ENCODE data around the gene SAMD7. TPM values are rescaled to one million over a fixed set of nuclear protein-coding genes. Genes with fewer than 3 reads are reported as not detected.

Gene SAMD7
- total and polyA plus RNA-seq, 9 of the 15 experiments (the other 6 are each of a cell fraction or from before 2014, with no cell fraction given) = not detected

DNA sequence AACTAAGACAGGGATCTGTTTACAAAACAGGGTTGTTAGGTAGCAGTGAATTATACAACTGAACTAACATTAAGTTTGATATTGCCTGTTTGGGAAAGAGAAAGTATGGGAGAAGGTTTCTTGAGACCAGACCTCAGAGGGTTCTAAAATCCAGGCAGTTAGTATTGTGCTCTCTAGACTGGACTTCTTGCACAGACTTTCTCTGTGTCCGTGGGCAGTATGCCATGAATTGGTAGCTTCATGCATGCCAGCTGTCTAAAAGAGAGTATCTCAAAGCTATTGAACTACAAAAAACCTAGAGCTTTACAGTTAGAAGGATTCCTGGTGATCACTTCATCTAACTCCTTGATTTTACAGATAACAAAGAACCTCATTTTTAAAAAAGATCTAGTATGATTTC is 12.5 kb downstream of the SAMD7 start:
- Histone ChIP-seq H3K27ac (ENCODE audit: extremely low read depth, low read depth, low read length) (no peak overlapping the region), H3K36me3 (ENCODE audit: control insufficient read depth, insufficient read depth, low read length) (no peaks in the 10 kb centered on the region), H3K27me3 (ENCODE audit: control insufficient read depth in 2 of 2, insufficient read depth in 2 of 2, low read length in 2 of 2) (no peaks in the 10 kb centered on the region; a peak in 1 of 5 replicates), H3K4me3 (no peak overlapping the region), H3K4me2 (ENCODE audit: insufficient read depth, low read length) (no peak overlapping the region), H3K9me1 (ENCODE audit: control insufficient read depth, insufficient read depth, low read length) (no peaks in the 10 kb centered on the region), H3K79me2 (ENCODE audit: control insufficient read depth, insufficient read depth, low read length) (no peaks in the 10 kb centered on the region), H2AFZ (ENCODE audit: low read depth, low read length) (no peak overlapping the region; the same call in 1 of the 2 replicates), H4K20me1 (replicated peaks; ENCODE audit: control insufficient read depth, insufficient read depth, low read length) (no peaks in the 10 kb centered on the region), H3K9ac (ENCODE audit: insufficient read depth in 1 of 2, low read depth in 2 of 2, low read length in 2 of 2) (no peak overlapping the region), H3K9me3 (replicated peaks; ENCODE audit: control insufficient read depth, insufficient read depth, low read depth, low read length) (no peaks in the 10 kb centered on the region), H3K4me1 (replicated peaks in 1 of 2; ENCODE audit: control insufficient read depth in 2 of 2, insufficient read depth in 2 of 2, low read length in 2 of 2) (0 out of 5 replicates have a peak, but pooled peaks cover 0 to 3% of the 10 kb centered on the region in 2 experiments)
- in situ Hi-C loops (cut with MboI) = no loop called here
- FAIRE-seq (no peak), DNase-seq (ENCODE audit: extremely low read depth in 1 of 4, low spot score in 3 of 4) (no peak), ATAC-seq (no peak)
- intact Hi-C loops (cut with micrococcal nuclease) = no loop called here
- BruUV-seq (replicated peaks) = no TSS peak
- WGBS (ENCODE audit: insufficient coverage, low coverage, missing lambda C conversion rate) = 13% methylated on average over 1 of the region's 1 CpG
- ChIA-PET CTCF (ENCODE audit: low intra/inter-chr PET ratio) (no interaction called here), POLR2A (interaction anchor here (1.1 kb wide), 1 partner anchor 21 kb away, joined by 3 read pairs; no protein-coding TSS in a partner anchor)
- TF ChIP-seq MCM3 (IDR thresholded peaks at IDR 0.05) (no peak), ZNF717 (CRISPR knock-in tag; IDR thresholded peaks at IDR 0.05) (no peak), MAFK (IDR thresholded peaks at IDR 0.05; ENCODE audit: low read length) (no peak), KAT8 (IDR thresholded peaks at IDR 0.05; ENCODE audit: low read depth) (no peak), ZNF830 (CRISPR knock-in tag; IDR thresholded peaks at IDR 0.05) (no peak), XRCC5 (IDR thresholded peaks at IDR 0.05; ENCODE audit: low read depth, low read length) (no peak), HNRNPLL (IDR thresholded peaks at IDR 0.05; ENCODE audit: low read depth, low read length, poor library complexity, severe bottlenecking) (no peak), SNRNP70 (optimal IDR thresholded peaks at IDR 0.05; ENCODE audit: low read depth, low read length) (no peak), CCNT2 (IDR thresholded peaks at IDR 0.05; ENCODE audit: borderline replicate concordance, extremely low read depth, insufficient read length, low read depth, low read length) (no peak), OTX1 (CRISPR knock-in tag; IDR thresholded peaks at IDR 0.05) (no peak)
- TF ChIP-seq, protein P1, sequence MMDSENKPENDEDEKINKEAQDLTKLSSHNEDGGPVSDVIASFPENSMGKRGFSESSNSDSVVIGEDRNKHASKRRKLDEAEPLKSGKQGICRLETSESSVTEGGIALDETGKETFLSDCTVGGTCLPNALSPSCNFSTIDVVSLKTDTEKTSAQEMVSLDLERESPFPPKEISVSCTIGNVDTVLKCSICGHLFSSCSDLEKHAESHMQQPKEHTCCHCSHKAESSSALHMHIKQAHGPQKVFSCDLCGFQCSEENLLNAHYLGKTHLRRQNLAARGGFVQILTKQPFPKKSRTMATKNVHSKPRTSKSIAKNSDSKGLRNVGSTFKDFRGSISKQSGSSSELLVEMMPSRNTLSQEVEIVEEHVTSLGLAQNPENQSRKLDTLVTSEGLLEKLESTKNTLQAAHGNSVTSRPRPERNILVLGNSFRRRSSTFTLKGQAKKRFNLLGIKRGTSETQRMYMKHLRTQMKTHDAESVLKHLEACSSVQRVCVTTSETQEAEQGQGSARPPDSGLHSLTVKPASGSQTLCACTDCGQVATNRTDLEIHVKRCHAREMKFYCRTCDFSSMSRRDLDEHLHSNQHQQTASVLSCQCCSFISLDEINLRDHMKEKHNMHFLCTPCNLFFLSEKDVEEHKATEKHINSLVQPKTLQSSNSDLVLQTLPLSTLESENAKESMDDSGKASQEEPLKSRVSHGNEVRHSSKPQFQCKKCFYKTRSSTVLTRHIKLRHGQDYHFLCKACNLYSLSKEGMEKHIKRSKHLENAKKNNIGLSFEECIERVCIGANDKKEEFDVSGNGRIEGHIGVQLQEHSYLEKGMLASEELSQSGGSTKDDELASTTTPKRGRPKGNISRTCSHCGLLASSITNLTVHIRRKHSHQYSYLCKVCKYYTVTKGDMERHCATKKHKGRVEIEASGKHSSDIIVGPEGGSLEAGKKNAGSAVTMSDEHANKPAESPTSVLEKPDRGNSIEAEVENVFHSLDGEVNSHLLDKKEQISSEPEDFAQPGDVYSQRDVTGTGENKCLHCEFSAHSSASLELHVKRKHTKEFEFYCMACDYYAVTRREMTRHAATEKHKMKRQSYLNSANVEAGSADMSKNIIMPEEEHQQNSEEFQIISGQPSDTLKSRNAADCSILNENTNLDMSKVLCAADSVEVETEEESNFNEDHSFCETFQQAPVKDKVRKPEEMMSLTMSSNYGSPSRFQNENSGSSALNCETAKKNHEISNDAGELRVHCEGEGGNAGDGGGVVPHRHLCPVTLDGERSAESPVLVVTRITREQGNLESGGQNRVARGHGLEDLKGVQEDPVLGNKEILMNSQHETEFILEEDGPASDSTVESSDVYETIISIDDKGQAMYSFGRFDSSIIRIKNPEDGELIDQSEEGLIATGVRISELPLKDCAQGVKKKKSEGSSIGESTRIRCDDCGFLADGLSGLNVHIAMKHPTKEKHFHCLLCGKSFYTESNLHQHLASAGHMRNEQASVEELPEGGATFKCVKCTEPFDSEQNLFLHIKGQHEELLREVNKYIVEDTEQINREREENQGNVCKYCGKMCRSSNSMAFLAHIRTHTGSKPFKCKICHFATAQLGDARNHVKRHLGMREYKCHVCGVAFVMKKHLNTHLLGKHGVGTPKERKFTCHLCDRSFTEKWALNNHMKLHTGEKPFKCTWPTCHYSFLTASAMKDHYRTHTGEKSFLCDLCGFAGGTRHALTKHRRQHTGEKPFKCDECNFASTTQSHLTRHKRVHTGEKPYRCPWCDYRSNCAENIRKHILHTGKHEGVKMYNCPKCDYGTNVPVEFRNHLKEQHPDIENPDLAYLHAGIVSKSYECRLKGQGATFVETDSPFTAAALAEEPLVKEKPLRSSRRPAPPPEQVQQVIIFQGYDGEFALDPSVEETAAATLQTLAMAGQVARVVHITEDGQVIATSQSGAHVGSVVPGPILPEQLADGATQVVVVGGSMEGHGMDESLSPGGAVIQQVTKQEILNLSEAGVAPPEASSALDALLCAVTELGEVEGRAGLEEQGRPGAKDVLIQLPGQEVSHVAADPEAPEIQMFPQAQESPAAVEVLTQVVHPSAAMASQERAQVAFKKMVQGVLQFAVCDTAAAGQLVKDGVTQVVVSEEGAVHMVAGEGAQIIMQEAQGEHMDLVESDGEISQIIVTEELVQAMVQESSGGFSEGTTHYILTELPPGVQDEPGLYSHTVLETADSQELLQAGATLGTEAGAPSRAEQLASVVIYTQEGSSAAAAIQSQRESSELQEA (IDR thresholded peaks at IDR 0.05; ENCODE audit: low read depth) = no peak
- TF ChIP-seq, protein P2, sequence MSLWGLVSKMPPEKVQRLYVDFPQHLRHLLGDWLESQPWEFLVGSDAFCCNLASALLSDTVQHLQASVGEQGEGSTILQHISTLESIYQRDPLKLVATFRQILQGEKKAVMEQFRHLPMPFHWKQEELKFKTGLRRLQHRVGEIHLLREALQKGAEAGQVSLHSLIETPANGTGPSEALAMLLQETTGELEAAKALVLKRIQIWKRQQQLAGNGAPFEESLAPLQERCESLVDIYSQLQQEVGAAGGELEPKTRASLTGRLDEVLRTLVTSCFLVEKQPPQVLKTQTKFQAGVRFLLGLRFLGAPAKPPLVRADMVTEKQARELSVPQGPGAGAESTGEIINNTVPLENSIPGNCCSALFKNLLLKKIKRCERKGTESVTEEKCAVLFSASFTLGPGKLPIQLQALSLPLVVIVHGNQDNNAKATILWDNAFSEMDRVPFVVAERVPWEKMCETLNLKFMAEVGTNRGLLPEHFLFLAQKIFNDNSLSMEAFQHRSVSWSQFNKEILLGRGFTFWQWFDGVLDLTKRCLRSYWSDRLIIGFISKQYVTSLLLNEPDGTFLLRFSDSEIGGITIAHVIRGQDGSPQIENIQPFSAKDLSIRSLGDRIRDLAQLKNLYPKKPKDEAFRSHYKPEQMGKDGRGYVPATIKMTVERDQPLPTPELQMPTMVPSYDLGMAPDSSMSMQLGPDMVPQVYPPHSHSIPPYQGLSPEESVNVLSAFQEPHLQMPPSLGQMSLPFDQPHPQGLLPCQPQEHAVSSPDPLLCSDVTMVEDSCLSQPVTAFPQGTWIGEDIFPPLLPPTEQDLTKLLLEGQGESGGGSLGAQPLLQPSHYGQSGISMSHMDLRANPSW (CRISPR knock-in tag; IDR thresholded peaks at IDR 0.05) = no peak

All from K562 (cell line).